GM18868 (cell line): ENCODE results near the gene PIPOX.

Experiments
- ATAC-seq: cut with Tn5 transposase; IDR thresholded peaks from one replicate; pipeline ENCODE4 v1.9.1; 2021; ENCODE audit warnings: mild to moderate bottlenecking, moderate library complexity; ENCODE audit not compliant: unreplicated experiment

Gene PIPOX

DNA sequence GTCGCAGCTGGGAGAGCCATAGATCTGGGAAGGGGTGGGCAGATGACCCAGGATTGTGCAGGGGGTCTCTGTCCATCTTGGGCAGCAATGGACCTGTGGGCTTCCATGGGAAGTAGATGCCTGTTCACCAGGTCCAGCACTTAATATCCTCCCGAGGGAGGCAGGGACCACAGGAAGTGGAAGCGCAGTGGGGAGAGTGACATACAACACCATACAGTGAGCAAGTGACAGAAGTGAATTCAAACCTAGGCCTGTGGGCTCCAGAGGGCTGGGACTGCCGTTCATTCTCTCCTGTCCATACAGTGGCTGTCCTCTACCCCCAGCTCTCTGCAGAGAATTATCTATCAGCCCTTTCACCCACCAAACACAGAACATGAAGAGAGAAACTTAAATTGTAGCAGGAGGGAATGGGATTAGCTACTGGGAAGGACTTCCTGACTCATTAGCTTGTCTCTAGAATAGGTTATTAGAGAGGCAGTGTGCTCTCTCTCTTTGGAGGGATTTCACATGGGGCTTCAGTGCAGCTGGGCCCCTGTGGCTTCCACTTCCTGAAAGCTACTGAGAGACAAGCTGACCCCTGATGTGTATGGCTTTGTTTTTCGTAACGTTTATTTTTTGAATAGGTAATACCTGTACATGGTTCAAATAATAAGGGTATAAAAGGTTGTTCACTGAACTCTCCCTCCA, 24.0 kb upstream of the PIPOX start:
- ATAC-seq = no peak

DNA sequence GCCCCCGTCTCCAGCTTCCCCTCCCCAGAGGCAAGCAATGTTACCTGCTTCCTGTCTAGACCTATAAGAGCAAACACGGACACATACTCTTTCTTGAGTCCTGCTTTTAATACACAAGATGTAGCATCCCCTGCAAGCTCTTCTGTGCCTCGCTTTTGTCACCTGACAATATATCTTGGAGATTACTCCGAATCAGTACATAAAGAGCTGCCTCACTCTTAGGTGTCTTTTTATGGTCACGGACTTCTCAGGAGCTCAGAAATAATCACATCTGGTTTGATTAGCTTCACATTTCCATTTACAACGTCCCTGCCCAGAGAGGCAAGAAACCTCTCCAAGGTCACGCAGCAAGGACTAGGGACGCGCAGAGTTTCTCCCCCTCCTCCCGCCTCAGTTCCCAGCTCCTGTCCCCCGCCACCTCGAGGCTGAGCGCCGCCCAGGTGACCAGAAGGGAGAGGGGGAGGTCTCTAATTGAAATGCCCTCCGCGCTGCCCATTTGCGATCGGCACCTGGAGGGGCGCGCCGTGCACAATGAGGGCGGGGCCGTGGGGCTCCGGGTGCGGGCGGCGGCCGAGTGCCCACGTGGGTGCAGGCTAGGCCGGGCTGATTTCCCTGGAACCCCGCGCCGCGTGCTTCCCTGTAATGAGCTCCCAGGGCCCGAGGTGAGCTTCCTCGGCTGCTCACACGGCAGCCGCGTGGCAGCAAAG, 23.3 kb upstream of the PIPOX start:
- no peak for ATAC-seq

DNA sequence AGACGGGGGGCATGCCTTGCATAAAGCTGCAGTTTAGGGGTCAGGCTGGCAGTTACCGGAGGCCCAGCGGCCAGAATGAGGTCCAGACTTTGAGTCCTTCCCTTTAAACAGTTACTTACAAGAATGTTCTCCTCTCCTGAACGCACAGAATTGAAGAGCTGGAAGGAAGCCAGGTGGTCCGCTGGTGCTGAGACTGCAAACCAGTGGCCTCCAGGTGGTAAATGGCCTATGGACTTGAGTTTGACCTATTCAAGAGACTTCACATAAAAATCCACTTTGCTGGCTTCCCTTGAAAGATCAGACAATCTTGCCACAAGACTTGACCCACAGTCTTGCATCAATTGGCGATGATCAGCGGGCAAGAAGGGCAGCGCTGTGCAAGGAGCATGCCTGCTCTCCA, 22.4 kb upstream of the PIPOX start:
- no peak for ATAC-seq

DNA sequence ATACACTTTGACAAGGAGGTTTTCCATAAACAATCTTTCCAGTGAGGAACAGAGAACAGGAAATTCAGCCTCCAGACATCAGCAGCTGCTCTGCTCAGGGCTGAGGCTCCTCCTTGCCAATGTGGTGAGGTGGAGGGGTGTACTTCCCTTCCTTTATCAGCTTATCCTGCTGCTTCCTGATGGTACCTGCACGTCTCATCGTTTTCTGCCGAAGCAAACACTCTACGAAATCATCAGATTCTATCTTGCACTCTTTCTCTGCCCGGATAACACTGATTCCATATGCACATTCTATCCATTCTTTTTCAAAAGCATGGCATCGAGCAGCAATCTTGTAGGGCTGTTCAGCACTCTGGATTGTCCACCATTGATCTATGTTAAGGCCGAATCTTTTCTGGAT, 21.7 kb upstream of the PIPOX start:
- ATAC-seq = no peak

DNA sequence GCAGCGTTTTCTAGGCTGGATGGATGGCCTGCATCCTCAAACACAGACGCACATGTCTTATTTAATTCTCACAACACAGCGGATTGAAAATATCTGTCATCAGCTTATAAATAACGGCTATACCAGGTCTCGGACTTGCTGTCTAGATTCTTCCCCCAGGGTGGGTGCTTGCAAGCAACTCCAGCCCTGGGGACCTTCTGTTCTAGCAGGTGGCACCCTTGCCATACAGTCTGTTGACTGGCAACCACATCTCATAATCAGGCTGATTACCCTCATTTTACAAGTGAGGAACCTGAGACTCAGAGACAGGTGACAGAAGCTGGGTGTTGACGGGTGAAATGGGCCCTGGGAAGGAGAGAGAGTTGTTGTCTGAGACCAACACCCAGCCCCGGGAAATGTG, 20.9 kb upstream of the PIPOX start:
- ATAC-seq = no peak

DNA sequence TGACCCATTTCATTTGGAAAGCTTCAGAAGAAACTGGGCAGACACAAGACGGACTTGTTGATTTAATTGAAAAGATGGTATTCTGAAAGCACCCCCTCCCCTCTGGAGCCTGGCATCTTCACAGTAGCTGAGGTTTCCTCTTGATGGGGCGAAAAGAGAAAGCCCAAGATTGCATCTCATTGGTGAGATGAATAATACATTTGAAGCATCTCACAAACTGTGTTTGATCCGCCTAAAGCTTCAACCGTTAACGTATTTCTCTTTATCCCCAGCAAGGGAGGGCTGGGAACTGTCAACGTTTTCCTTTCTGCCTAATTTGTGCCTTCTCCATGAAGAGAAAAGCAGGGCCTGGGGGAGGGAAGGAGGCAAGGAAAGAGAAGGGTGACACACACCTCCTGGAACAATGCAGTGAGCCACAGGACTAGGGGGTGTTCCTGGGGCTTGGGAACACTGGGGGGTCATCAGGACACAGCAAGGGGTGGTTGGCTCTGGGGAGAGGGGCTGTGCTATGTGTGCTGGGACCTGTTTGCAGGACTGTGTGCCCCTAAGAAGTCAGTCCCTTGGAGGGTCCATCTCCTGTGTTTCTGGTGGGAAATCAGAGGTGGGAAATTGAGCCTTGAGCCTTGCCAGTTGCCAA, 18.5 kb upstream of the PIPOX start:
- no peak for ATAC-seq

DNA sequence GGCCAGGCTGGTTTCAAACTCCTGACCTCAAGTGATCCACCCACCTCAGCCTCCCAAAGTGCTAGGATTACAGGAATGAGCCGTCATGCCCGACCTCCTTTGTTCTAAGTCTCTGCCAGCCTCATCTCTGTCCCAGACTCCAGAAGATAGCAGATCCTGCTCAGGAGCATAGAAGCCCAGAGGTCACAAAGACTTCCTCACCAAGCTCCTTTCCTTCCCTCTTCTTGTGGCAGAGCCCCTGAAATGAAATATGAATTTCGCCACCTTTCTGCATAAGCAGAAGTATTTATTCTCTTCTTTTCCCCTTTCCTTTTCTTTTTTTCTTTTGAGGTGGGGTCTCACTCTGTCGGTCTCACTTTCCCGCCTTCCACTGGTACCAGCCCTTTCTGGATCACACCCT, 11.5 kb upstream of the PIPOX start:
- no peak for ATAC-seq

DNA sequence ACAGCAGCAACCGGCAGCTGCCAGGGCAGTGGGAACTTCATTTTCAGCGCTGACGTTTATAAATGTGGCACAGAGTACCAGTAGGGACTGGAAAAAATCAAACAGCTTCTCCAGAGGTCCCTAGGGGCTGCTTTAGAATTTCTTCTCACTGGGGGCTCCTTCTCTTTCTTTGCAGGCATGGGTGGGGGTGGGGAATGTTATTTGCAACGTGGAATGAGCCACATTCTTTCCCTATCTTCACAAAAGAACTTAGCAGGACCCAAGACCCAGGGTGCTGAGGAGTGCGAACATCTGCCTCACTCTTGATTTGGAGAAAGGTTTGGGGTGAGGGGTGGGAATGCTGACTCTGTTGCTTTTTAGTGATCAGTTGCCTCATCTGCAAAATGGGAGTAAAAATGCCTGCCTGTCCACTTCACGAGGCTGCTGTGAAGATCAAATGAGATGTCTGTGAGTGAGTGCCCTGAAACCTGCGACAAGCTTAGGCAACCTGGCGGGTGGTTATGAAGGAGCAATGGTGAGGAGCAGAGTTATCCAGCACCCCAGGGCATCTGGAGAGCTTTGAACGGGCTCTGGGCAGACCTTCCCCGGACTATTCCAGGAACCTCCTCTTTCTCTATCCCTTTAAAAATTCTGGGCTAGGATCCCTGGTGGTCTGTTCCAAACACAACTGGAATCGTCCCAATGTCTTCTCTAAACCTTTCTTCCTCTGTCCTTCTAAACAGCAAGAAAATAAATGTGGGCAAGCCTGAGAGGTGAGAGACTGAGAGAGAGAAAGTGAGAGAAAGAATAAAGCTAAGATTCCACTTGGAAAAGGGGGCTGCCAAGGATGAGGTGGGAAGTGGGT, 10.7 kb upstream of the PIPOX start:
- no peak for ATAC-seq

DNA sequence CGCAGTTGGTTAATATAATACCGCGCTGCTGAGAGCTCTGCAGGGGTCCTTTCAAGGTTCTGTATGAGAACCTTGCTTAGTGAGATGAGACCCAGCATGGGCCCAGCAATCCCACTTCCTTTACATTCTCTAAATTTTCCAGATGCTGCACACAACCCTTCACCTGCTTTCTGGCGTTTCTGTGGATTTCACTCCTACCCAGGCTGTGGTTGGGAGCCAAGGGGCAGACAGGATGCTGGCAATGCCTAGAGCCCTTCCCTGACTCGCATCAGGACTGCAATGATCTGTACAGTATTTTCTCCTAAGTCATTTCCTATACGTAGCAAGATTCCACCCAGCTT, 10.1 kb upstream of the PIPOX start:
- ATAC-seq = no peak

DNA sequence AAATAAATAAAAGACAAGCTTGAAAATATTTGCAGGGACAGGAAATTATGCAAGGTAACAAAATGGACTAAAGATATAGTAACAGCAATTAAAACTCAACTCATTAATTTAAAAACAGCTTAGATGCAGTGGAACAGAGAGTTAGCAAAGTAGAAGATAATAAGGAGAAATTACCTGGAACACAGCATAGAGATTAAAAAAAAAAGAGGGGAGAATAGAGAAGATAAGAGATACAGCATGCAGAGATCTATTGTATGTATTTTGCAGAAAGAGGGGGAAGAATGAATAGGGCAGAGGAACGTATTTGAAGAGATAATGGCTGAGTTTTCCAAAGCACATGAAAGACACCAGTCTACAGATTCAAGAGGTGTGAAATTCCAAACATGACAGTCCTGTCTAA, 8.4 kb upstream of the PIPOX start:
- no peak for ATAC-seq

DNA sequence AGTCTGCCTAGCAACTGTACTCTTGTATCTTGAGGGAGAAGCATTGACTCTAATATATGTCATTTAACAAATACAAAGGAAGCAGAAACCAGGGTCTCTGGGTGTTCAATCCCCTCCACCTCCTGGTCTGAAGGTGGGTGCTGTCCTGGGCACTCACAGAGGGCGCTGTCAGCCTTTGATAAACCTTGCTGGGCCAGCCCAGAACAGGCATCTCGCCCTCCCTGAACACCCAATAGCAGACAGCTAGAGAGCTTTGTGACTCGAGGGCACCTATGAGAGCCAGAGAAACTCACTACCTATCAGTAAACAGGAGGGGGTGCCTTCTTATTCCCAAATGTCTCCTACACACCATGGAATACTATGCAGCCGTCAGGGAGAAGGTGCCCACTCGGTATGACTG, 6.4 kb upstream of the PIPOX start:
- ATAC-seq = no peak

DNA sequence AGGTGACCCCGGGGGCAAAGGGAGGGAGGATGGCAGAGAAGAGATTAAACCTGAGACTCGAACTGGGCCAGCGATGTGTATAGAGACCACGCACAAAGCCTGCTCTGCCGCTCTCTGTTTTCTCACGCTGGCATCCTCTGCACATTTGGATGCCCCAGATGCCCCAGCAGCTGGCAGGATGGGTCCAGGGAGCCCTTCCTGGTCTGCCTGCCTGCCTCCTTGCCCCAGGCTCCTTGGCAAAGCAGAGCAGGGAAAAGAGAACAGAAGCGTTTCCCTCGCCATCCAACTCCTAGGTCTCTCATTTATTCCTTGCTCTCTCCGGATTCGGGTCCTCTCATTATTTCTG, 5.2 kb upstream of the PIPOX start:
- no peak for ATAC-seq

DNA sequence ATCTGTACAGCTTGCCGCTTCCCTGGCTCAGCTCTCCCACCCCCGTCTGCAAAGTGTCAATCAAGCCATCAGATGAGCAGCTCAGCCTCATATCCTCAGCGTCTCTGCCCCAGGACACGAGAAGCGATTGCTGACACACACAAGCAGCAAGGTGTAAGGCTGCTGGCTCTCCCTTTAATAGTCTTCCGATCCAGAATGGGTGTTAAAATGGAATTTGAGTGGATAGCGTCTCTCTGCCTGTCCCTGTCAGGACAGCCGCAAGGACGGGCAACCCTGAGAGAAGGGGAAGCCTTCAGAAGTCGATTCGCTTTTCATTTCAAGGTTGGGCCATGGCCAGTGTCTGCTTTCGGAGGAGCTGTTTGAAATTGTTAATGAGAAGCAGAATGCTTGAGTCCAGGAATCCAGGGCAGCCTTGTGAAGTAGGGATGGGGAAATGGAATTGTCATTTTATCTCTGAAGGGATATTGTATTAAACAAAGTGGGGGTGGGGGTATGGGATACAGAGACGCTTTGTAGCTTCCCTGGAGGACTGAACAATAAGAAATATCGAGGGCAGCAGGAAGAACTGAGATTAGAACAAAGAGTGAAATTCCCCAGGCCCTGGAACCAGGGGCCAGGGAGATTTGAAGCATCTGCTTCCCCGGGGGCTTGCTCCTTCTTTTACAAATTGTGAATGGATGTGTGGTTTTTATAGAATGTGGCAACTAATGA, 4.7 kb upstream of the PIPOX start:
- ATAC-seq = no peak

DNA sequence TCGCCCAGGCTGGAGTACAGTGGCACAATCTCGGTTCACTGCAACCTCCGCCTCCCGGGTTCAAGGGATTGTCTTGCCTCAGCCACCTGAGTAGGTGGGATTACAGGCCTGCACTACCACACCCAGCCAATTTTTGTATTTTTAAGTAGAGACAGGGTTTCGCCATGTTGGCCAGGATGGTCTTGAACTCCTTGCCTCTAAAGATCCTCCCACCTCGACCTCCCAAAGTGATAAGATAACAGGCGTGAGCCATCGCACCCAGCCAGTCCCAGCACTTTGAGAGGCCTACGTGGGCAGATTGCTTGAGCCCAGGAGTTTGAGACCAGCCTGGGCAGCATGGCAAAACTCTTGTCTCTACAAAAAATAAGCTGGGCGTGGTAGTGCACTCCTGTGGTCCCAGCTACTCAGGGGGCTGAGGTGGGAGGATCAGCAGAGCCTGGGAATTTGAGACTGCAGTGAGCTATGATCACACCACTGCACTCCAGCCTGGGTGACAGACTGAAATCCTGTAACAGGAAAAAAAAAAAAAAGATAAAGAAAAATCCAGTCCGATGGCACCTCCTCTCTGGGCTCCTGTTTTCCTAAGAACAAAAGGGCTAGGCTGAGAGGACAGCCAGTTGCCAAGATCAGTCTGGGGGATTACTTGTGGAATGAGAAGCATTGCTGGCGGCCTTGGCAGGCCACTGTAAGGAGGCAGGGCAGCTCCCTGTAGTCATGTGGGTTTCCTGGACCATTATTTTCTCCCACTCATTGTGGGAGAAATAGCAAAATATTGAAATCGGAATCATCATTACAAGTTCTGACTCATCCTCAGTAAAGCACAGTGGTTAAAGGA, 3.0 kb upstream of the PIPOX start:
- no peak for ATAC-seq

DNA sequence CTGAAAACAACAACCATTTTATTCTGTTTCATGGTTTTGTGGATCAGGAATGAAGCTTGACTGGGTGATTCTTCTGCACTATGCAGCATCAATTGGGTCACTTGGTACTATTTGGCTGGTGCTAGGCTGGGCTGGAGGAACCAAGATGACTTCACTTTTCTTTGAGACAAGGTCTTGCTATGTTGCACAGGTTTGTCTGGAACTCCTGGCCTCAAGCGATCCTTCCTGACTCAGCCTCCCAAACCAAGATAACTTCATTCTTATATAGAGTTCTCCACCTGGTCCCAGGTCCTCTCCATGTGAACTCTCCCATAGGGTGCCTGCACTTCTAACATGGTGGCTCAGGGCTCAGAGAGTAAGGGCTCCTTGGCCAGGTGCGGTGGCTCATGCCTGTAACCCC, 1.9 kb upstream of the PIPOX start:
- no peak for ATAC-seq

DNA sequence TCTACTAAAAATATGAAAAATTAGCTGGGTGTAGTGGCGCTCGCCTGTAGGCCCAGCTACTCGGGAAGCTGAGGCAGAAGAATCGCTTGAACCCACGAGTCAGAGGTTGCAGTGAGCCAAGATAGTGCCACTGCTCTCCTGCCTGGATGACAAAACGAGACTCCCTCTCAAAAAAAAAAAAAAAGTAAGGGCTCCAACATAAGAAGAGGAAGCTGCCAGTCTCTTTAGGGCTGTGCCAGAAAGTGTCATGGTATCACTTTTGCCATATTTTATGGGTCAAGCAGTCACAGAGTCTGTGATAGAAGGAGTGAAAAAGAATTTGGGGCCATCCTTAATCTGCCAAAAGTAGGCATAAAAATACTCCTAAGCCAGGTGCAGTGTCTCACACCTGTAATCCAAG, 1.4 kb upstream of the PIPOX start:
- ATAC-seq = no peak

DNA sequence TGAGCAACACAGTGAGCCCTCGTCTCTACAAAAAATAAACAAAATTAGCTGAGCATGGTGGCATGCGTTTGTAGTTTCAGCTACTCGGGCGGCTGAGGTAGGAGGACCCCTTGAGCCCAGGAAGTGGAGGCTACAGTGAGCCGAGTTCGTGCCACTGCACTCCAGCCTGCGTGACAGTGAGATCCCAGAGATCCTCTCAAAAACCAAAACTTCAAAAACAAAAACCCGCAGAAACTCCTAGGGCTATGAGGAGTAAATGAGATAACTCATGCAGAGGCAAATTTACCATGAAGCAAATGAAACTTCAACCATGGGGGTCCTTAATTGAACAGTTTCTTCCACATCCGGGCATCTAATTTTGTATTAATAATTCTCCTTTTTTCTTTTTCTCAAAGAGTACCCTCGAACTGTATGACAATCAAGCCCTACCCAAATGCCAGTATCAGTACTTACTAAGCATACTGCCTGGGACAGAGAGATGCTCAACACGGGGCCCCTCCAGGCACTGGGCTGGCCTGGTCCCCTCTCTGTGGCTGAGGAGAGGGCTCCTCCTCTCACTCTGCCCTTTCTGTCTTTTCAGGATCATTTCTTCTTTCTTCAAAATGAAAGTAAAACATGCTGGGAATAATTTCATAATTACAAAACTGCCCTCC, 789 bp upstream of the PIPOX start:
- no peak for ATAC-seq

DNA sequence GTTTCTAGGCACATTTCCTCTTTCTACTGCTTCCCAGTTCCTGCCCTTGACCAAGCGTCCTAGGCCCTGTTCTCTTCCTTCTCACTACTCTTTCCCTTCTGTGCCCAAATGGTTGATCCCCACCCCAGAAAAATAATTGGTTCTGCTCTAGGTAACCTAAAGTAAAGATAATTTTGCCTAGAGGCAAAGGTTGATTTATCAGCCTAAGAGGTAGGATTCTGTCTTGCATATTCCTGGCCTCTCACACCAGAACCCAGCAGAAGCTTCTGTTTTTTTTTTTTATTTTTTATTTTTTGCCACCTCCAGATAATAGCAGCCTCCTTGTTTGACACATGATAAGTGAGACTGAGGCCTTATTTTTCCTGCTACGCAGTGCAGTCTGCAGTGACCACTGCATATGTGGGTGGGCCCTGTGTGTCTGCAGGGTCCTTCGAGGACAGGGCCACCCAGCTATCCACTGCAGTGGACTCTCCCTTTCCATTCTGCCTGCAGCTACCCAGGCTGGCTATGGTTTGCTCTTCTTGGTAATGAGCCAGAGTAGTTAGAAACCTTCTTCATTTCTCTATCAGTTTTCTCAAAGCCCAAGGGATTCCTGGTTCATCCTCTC, 701 bp downstream of the PIPOX start:
- ATAC-seq = no peak

DNA sequence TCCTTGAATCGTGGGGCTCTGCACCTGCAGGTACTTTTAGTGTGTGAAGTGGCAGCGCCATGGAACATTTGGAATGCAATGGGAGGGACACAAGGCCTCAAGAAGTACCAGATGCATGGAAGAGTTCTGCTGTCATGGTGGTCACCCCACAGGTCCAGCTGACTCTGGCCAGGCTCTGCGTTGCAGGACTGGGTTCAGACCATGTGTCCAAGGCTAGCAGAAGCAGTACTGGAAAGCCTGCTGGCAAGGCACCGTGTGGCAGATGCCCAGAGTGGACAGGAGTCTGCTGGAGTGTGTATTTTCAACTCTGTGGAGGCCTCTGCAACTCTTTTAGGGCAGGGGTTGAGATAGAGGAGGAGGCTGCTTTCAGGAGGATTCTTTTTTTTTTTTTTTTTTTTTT, 2.1 kb downstream of the PIPOX start:
- ATAC-seq = no peak
